ENCODE results near the gene SASH3. TPM values are rescaled to one million over a fixed set of nuclear protein-coding genes. Genes with fewer than 3 reads are reported as not detected.

The SASH3 gene
- total RNA-seq, 1 donor from 2014 or later: 0.62 TPM

DNA sequence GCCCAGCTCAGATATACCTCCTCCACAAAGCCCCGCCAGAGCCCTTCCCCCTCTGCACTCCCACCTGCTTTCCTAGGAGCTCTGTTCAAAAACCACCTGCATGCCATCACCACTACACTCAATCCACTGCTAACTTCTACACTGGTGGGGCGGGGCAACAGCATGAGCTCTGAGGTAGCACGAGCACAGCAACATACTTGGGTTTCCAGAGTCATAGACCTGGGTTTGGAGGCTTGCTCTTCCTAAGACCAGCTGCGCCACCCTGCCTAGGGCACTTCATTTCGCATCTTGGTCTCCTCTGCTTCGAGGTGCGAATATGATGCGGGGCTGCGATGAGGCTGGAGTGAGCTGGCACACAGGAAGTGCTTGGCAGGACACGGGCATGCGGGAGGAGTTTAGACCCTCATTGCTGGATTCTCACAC is 3.6 kb downstream of the SASH3 start:
- no peak for DNase-seq

DNA sequence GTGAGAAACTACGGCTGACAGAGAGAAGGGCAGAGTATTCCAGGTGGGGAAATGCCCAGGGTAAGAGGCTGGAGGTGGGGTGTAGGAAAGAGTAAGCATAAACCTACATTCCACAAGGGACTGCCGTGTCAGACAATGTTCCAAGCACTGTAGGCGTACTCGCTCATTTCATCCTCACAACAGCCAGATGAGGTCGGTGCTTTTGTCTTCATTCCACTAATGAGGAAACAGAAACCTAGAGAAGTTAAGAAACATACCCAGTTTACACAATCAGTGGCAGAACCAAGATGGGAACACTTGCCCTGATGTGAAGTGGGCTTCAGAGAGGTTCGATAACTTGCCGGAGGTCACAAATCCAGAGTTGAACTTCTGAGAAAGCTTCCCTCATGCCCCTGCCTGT is 4.6 kb downstream of the SASH3 start:
- no peak for DNase-seq

DNA sequence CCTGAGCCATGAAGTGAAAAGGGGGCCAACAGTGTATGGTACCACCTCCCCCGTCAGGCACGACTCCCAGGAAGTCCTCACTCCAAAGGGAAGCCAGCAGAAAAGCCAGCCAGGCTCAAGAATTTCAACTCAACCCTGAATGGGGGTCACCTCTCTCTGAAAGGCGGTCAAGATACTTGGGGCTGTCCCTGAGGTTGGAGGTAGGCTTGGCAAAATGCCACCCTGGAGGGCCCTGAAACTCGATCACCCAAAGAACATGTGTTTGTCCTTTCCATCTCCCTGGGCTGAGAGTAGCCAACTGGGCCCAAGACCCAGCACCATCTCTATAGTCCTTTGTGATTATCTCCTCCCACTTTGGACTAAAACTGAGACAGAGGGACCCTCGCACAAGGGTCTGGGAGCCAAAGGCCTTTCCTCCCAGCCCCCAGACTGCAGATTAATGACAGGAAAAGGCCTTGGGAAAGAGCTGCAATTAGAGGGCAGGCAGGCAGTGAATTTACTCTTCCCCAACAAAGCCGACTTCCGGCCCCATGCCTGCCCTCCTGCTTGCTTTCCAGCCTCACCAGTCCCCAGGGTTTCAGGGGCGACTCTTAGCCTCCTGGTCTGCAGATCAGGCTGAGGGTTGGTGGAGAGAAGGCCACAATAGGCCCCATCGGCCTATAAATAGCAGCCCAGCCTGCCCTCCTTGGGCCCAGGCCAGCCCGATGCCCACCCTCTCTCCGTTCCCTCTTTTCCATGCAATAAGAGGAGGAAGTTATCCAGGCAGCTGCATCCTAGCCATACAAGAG is 5.6 kb downstream of the SASH3 start:
- no peak for DNase-seq

DNA sequence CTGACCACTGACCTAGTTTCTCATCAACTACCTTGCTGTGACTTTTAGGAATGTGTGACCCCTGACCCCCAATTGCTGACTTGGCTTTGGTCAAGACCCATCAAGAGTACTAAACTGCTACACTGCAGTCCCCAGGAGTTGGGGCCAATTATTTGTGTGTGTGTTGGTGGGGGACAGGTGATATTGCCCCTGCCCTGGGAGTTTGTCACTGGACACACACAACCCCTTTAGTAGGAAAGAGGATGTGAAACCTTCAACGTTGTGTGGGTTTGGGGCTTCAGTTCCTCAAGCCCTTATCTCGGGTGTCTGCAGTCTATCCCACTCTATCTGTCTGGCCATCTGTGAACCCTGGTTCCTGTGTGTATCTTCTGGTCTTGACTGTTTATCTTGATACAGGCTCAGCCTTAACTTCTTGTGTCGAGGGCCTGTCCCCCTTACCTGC is 6.5 kb downstream of the SASH3 start:
- DNase-seq: no peak

DNA sequence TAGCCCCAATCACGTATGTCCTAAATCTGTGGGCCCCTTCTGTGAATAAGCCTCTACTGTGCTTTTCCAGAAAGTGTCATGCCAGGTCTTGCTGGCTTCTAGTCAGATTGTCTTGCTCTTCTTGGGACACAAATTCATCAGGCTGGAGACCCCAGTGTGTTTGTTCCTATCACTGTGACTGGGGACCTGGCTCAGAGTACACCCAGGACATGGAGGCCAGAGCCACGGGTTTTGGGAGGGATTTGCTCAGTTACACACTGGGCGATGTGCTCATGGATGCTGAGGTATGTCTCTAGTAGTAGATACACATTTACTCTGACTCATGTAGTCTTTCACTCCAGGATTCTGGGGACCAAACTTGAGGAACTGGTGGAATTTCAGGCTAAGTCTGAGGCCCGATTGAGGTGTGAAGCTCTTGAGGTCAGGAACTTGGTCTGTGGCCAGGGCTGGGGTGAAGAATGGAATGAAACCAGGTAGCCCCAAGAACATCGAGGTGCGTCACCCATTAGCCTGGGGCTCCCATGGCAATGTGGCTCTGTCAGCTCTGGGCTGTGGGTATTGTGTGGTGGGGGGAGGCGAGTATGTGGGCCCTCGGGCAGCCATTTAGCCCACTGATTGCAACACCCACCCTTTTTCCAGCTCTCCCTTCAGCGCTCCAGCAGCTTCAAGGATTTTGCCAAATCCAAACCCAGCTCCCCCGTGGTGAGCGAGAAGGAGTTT is 7.7 kb downstream of the SASH3 start:
- DNase-seq: no peak

DNA sequence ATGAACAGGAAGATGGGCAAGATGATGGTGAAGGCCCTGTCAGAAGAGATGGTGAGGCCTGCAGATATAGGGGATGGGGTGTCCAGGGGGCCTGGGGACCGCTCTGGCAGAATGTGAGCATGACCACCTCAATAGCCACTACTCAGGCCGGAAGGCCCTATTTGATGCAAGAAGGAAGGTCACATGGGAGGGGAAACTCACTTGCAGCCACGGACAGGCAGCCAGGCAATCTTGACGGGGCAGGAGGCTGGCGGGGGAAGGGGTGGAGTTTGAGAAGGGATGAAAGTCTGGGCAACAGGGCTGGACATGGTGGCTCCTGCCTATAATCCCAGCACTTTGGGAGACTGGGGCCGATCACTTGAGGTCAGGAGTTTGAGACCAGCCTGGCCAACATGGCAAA is 8.8 kb downstream of the SASH3 start:
- DNase-seq: no peak

DNA sequence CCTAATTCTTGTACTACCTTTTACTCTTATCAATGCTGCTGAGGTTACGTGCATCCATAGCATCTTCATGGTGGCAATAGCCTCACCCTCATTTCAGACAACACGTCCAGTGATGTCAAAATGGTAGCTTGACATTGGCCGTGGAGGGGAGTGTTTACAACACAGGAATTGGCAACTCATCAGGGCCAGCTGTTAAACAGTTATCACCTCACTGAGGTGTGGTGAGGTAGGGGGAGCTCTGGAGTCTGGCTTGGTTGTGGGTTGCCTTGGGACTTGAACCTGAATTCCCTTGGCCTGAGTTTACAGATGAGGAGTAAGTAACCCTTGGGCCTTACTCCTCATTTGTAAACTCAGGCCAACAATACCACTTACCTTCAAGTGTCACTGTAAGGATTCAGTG is 10.4 kb downstream of the SASH3 start:
- DNase-seq: no peak

DNA sequence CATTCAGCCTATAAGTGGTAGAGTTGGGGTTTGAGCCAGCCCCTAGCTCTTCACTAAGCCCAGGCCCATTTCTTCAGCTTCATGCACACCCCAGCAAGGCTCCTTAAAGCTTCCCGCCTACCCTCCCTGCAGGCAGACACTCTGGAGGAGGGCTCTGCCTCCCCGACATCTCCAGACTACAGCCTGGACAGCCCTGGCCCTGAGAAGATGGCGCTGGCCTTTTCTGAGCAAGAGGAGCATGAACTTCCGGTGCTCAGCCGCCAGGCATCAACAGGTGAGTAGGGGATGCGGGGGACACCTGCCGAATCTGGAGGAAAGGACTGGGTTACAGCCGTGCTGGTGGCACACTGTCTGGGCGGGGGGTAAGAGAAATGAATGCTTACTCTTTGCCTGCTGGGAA is 11.1 kb downstream of the SASH3 start:
- DNase-seq: no peak

DNA sequence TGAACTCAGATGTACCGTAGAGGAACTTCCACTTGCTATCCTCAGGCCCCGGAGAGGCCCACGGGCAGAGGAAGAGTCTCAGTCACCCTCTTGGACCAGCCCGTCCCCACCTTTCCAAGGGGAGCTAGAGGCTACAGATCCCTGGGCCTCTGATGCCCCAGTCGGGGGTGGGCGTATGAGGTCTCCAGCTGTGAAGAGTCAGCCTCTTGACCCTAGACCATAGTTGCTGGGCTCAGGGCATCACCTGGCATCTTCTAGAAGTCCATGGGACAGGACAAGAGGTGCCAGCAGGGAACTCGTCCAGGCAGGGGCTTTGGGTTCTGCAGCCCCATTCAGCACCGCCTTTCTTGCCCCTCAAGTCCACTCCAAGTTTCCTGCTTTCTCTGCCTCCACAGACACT is 11.6 kb downstream of the SASH3 start:
- no peak for DNase-seq

DNA sequence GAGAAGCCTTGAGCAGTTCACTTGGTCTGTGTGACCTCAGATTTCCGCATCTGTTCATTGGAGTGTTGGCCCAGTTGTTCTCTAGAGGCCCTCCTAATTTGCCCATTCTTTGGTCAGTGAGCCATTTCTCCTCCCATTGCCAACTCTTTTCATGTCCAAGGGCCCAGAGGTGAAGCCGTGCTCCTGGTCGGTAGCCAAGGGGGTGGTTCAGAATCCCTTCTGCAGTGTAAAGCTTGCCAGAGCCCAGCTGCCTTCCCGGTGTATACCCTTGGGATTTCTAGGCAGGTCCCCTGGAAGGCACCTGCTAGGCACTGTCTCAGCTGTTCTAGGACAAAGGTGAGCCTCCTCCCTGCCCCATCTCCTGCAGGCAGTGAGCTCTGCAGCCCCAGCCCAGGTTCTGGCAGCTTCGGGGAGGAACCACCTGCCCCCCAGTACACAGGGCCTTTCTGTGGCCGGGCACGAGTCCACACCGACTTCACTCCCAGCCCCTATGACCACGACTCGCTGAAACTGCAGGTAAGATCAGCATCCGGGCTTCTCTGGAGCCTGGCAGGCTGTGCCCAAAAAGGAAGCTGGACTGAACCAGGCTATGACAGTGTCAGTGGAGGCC is 12.3 kb downstream of the SASH3 start:
- DNase-seq: no peak

DNA sequence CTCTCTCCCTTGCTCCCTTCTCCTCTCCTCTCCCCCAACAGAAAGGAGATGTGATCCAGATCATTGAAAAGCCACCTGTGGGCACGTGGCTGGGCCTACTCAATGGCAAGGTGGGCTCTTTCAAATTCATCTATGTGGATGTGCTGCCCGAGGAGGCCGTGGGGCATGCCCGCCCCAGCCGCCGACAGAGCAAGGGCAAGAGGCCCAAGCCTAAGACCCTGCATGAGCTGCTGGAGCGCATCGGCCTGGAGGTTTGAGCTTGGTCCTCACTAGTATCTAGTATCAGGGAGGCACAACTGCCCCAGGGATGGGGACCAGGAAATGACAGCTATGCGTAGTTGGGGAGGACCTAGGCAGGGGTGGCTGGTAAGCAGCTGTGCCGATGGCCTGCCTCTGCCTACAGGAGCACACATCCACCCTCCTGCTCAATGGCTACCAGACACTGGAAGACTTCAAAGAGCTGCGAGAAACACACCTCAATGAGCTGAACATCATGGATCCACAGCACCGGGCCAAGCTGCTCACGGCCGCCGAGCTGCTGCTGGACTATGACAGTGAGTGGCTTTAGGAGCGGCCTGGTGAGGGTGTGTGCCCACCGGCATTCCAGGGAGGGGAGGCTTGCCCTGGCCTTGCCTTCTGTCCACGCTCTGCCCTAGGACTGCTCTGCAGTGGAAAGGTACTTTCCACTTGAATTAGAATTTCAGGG is 13.0 kb downstream of the SASH3 start:
- DNase-seq: no peak

DNA sequence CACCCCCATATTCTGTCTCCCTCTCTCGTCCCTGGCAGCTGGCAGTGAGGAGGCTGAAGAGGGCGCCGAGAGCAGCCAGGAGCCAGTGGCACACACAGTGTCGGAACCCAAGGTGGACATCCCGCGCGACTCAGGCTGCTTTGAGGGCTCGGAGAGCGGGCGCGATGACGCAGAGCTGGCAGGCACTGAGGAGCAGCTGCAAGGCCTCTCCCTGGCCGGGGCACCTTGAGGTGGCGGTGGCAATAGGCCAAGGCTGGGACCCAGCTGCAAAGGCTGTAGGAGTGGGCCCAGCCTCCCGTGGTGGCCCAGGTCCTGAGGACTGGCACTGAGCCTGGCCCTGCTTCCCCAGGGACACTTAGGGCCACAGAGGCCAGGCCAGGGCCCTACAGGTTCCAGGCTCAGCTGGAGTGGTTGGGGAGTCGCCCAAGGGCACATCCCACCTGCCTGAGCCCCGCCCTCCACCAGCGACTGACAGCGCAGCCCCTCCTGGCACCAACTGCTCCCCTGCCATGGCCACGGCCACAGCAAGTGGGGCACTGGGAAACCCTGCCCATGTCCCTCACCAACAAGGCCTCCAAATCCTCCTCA is 13.9 kb downstream of the SASH3 start:
- no peak for DNase-seq

DNA sequence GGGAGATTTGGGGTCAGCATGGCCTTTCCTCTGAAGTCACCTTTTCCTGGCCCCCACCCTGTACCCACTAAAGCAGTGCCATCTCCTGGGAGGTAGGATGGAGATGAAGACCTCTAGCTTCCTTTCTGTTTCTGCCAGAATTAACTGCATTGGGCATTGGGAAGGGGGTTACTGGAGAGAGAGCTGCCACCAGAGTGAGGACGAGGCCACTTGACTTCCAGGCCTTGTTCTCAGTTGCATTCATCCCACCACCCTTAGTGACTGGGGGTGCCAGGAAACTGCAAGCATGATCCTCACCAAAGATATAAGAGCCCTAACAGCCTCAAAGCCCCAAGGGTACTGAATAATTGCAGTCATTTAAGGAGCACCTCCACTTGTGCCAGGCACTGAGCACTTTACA is 15.8 kb downstream of the SASH3 start:
- no peak for DNase-seq

DNA sequence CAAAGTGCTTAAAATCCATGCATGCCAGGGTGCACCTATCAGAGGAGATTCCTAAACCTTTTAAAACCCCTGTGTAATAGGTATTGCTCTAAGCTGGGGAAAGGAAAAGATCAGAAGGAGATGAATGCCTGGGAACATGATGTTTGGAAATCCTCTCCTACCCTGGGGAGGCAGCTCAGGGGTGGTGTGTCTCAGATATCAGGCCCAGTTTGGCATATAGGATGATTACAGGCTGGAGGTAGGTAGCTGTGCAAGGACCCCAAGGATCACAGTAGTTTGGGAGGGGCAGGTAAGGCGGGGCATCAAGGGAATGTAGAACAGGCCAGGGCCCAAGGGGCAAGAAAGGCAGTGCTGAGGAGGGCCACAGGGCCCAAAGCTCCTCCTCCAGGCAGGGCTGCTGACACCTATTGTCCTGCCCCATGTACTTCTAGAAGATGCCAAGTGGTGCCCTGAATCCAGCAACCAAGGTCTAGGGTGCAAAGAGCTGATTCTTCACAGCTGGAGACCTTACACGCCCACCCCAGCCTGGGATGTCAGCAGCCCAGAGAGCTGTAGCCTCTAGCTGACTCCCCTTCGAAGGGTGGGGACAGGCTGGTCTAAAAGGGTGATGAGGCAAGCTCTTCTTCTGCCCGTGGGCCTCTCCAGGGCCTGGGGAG is 17.6 kb downstream of the SASH3 start:
- no peak for DNase-seq

DNA sequence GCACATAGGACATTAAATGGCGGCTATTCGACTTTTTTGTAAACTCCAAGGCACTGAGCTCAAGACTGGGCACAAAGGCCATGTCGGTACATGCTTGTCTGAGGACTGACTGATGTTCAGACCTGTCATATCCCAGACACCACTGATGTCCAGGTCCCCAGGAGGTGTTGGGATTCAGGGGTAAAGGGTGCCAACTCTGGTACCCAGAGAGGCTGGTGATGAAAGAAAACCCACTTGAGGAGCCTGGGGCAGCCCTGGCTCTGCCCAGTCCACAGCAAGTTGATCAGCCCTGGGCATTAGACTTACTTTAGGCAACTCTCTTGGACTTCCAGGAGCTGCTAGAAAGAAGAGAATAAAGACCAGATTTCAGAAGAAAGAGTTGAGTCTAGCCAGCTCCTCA is 18.7 kb downstream of the SASH3 start:
- no peak for DNase-seq

DNA sequence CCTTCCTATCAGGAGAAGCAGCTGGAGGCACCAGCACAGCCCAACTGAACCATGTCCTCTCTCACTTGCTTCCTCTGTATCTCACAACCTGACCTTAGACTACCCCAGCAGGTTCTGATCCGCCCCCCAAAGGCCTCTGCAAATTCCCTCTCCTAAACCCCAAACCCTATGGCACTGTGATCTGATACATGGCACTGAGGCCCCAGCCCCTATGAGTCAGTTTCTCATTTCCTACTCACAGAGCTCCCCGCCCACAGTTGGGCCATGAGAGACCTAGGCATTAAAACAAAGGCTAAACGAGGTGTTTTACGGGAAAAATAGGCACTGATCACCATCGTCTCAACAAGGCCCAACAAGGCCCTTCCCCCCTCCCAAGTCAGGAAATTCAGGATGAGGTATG is 19.1 kb downstream of the SASH3 start:
- no peak for DNase-seq

DNA sequence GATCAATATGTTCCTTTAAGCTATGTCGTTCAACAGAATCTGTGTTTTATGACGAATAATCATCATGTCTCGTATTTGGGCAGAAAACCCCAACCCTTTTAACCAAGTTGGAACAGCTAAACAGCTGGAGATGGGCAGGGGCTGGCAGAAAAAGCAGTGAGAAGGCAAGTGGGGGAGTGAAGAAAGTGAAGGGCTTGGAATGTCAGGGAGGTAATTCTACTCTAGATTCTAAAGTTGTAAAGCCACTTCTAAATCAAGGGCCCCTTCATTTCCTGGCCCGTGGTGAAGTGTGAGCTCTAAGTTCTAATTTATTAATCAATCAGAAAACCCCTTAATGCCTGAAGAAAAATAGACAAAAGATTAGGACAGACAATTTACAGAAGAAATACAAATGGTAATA is 20.4 kb downstream of the SASH3 start:
- DNase-seq: no peak

DNA sequence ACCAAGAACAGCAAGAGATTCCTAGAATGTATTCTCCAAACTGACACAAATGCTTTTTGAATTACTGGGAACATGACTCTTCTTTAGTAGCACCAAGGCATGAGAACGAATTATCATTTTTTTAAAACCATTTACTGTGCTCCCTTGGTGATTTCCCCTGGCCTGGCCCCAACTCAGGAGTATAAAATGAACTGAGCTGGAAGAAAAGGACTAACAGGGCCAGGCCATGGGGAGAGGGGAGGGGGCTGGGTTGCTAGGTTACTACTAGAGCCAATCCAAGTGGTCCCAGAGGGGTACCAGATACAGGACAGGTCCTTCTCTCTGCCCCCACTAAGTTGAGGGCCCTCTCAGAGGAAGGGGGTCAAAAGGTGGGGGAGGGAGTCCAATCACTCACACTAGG is 23.1 kb downstream of the SASH3 start:
- no peak for DNase-seq

DNA sequence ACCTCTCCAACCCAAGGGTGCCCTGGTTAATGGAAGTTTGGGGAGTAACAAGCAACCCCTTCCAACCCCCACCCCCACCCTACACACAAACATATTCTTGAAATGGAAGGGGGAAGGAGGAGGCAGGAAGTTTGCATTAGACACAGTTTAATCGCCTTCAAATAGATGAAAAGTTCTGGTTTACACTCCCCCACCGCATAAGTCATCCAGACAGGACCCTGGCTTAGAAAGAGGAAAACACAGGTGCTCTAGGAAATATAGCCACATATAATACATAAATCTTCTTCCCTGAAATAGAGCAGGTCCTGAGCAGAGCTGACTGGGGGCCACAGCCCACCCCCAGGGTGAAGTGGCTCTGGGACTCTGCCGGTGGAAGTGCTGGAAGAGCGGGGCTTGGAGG is 25.1 kb downstream of the SASH3 start:
- DNase-seq: no peak

DNA sequence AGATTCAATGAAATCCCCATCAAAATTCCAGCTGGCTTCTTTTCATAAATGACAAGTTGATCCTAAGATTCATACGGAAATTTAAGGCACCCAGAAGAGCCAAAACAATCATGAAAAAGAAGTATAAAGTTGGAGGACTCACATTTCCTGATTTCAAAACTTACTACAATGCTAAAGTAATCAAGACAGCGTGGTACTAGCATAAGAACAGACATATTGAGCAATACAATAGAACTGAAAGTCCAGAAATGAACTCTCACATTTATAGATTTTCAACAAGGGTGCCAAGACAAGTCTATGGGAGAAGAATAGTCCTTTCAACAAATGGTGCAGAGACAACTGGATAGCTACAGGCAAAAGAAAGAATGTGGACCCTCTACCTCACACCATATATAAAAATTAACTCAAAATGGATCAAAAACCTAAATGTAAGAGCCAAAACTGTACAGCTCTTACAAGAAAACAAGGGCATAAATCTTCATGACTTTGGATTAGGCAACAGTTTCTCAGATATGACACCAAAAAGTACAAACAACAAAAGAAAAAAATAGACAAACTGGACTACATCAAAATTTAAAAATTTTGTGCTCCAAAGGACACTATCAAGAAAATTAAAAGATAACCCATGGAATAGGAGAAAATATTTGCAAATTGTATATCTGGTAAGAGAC is 28.5 kb downstream of the SASH3 start:
- DNase-seq: no peak
